Colon (tissue), 2 donors: Measurements from ENCODE around the gene DPCD.

Experiments
- FAIRE-seq: peaks from 2 replicates; lab custom pipeline; 2012; peaks lifted over from hg19 to GRCh38; lab: Jason Lieb, UNC
- donor health status: control.
- donor health status: control.

The DPCD gene

GRCh38 chr10:101587725-101588653, at the start of gene DPCD, which contains the start of gene POLL:
Gene DPCD (plus strand): TSS chr10:101588321. CDS start chr10:101588337, 16 bp downstream.
Gene POLL (minus strand): TSS chr10:101588257. CDS start chr10:101587360, 897 bp downstream.
- FAIRE-seq: no peak

GRCh38 chr10:101538446-101538845, 49.7 kb upstream of the DPCD start:
- no peak for FAIRE-seq

GRCh38 chr10:101545898-101546297, 42.2 kb upstream of the DPCD start:
- no peak for FAIRE-seq

- FAIRE-seq: no peak
These were observed 37.2 kb upstream of the DPCD start for GRCh38 chr10:101550965-101551364.

- FAIRE-seq: no peak
These were observed 35.7 kb upstream of the DPCD start for GRCh38 chr10:101552442-101552841.

GRCh38 chr10:101557541-101557940, 30.6 kb upstream of the DPCD start:
- FAIRE-seq: no peak

GRCh38 chr10:101558204-101558603, 29.9 kb upstream of the DPCD start:
- FAIRE-seq: no peak

- FAIRE-seq: no peak
These were observed 29.2 kb upstream of the DPCD start for GRCh38 chr10:101558671-101559595.

GRCh38 chr10:101559596-101560297, 28.4 kb upstream of the DPCD start:
- FAIRE-seq: no peak

GRCh38 chr10:101560298-101561067, 27.6 kb upstream of the DPCD start:
- FAIRE-seq: no peak

GRCh38 chr10:101561068-101561915, 26.8 kb upstream of the DPCD start:
- FAIRE-seq: no peak

- FAIRE-seq: no peak
These were observed 25.9 kb upstream of the DPCD start for GRCh38 chr10:101562231-101562630.

- no peak for FAIRE-seq
These were observed 25.1 kb upstream of the DPCD start for GRCh38 chr10:101563007-101563406.

GRCh38 chr10:101563497-101564040, 24.6 kb upstream of the DPCD start:
- no peak for FAIRE-seq

GRCh38 chr10:101564490-101564991, 23.6 kb upstream of the DPCD start:
- FAIRE-seq: no peak

GRCh38 chr10:101565370-101565900, 22.7 kb upstream of the DPCD start:
- no peak for FAIRE-seq

- no peak for FAIRE-seq
These were observed 22.2 kb upstream of the DPCD start for GRCh38 chr10:101565936-101566332.

- FAIRE-seq: no peak
These were observed 21.6 kb upstream of the DPCD start for GRCh38 chr10:101566333-101567164.
